K562 (cell line): Measurements from ENCODE around the gene USP49. TPM values are rescaled to one million over a fixed set of nuclear protein-coding genes. Genes with fewer than 3 reads are reported as not detected.

Source experiments
- ARID2 ChIP-seq: fragments of 450-650 bp; IDR thresholded peaks from 2 replicates; pipeline ENCODE4 v1.6.1; 2017; ENCODE audit warnings: antibody characterized with exemption, mild to moderate bottlenecking
- CBX5 ChIP-seq: IDR thresholded peaks from 2 replicates; pipeline ENCODE4 v1.6.1; 2014; ENCODE audit warnings: low read depth, borderline replicate concordance
- CHD7 ChIP-seq: fragments of 200-600 bp; sonication (generic); IDR thresholded peaks from one replicate; pipeline ENCODE4 v1.6.1; 2012; ENCODE audit warnings: mild to moderate bottlenecking, low read depth, low read length, inconsistent platforms
- CREB3 ChIP-seq: fragments of 450-650 bp; conservative IDR thresholded peaks from 2 replicates; pipeline ENCODE4 v1.6.1; 2016; ENCODE audit warnings: missing genetic modification characterization, low read depth, mild to moderate bottlenecking, missing compliant biosample characterization, moderate library complexity
- HINFP ChIP-seq: fragments of 450-650 bp; conservative IDR thresholded peaks from 2 replicates; pipeline ENCODE4 v1.6.1; 2016; ENCODE audit warnings: missing genetic modification characterization, low read depth, mild to moderate bottlenecking, control low read depth, missing compliant biosample characterization
- PML ChIP-seq: IDR thresholded peaks from 2 replicates; pipeline ENCODE4 v1.6.1; 2012; ENCODE audit warnings: low read length, inconsistent platforms
- PPARD ChIP-seq: fragments of 250-450 bp; sonication (Bioruptor Pico); IDR thresholded peaks from 2 replicates; pipeline ENCODE4 v1.8.0; 2022; ENCODE audit warnings: inconsistent platforms, mild to moderate bottlenecking, moderate library complexity
- SMAD4 ChIP-seq: fragments of 250-450 bp; sonication (Bioruptor Pico); conservative IDR thresholded peaks from 2 replicates; pipeline ENCODE4 v1.8.0; 2021; ENCODE audit warnings: inconsistent platforms, mild to moderate bottlenecking, moderate library complexity
- STAT5B ChIP-seq: fragments of 250-450 bp; sonication (Bioruptor Pico); IDR thresholded peaks from 2 replicates; pipeline ENCODE4 v1.8.0; 2021; ENCODE audit warnings: mild to moderate bottlenecking, inconsistent platforms
- TAF9B ChIP-seq: fragments of 450-650 bp; IDR thresholded peaks from 2 replicates; pipeline ENCODE4 v1.6.1; 2018; ENCODE audit warnings: mild to moderate bottlenecking; ENCODE audit not compliant: partially characterized antibody
- TCF7 ChIP-seq: sonication (generic); IDR thresholded peaks from 2 replicates; pipeline ENCODE4 v1.6.1; 2016; ENCODE audit warnings: antibody characterized with exemption, borderline replicate concordance
- TRIM24 ChIP-seq, 2 experiments: fragments of 450-650 bp; IDR thresholded peaks; 2 replicates each; pipeline ENCODE4 v1.6.1; 2016
- polyA plus RNA-seq, 8 experiments: library from polyadenylated mRNA; depleted of rRNA in 4 of 8; stranded (reverse) in 5 of 8; unstranded in 3 of 8; fragments of >200 nt; fragmentation: Nextera tagmentation in 2 of 8; fragmentation: Illumina TruSeq in 1 of 8; extraction: Ambion mirVana in 2 of 8; extraction: Trizol in 1 of 8; gene quantifications; 2 replicates each; pipeline versions ENCODE4 v1.2.1 to v1.2.3, GENCODE V29; 2011 to 2014; ENCODE audit warnings: inconsistent platforms in 1 of 8, missing spikeins in 1 of 8
- total RNA-seq, 7 experiments: library from RNA; depleted of rRNA in 6 of 7; stranded (reverse); fragments of >200 nt in 6 of 7; fragmentation: Illumina TruSeq in 2 of 7; extraction: Trizol in 2 of 7; gene quantifications; 2 replicates each; pipeline versions ENCODE4 v1.2.1 to v1.2.3, GENCODE V29; 2011 to 2021; ENCODE audit warnings: low replicate concordance in 1 of 7

USP49 gene
- total and polyA plus RNA-seq, 9 of the 15 experiments (the other 6 are each of a cell fraction or from before 2014, with no cell fraction given), result 1.0 to 9.9 (median 6.5) TPM

- TF ChIP-seq CREB3 (tag), result 0 out of 2 replicates have a peak, but pooled peaks have one; percentile 46
- TF ChIP-seq PML, result peak; percentile 90
- peak; percentile 64 for TF ChIP-seq SMAD4
- TF ChIP-seq ARID2, result no peak
- TF ChIP-seq TAF9B, result peak; percentile 96
- TF ChIP-seq PPARD (CRISPR knock-in tag), result no peak
- 0 out of 2 replicates have a peak, but pooled peaks have one; percentile 49 for TF ChIP-seq CBX5
- TF ChIP-seq STAT5B (CRISPR knock-in tag), result no peak
- TF ChIP-seq HINFP (tag), result no peak
- TF ChIP-seq CHD7, result no peak
- peak in 1 of 2 experiments; percentile 33; a peak in 2 of 4 replicates for TF ChIP-seq TRIM24 (IDR thresholded peaks at IDR 0.05)
- TF ChIP-seq TCF7, result peak; percentile 62; the same call in 1 of the 2 replicates
Measured at GRCh38 chr6:41787219-41787917, 107.8 kb downstream of the USP49 start, which contains the start of gene TOMM6 (continued).
